HG02885 (cell line): Measurements from ENCODE around the gene HOXC11.

Source experiments
- ATAC-seq: cut with Tn5 transposase; IDR thresholded peaks from one replicate; pipeline ENCODE4 v1.9.1; 2021; ENCODE audit warnings: mild to moderate bottlenecking; ENCODE audit not compliant: unreplicated experiment, poor library complexity

Gene HOXC11

GRCh38 chr12:54006559-54007220, 33.8 kb downstream of the HOXC11 start:
- ATAC-seq: no peak

DNA sequence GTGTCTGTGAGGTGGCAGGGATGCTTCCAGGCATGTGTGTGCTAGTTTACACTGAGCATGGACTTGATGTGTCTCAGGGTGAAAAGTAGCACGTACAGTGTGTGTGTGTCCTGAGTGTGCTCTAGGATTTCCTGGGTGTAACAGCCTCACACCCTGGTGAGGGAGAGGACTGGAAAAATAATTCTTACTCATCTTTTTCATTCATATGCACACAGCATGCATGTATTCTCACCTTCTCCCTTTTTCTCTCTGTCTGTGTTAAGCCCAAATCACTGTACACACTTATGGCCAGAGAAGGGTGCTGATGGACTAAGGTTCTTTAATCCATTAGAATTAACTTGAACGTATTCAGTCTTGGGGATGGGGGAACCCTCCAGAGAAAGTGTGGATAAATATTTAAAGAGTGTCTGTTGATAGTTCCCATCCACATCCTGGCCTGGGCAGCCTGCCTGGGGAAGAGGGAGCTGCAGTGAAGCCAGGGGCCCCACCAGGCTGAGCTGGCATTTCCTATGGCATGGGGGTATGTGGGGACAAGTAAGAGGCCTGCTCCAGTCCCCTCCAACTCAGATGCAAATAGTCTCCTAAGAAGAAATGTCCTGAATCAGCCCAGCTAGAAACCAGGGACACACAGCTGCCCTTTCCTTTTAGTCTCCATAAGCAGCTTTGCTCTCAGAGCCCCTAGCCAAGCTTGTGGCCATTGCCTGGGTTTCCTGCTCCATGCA, 34.8 kb downstream of the HOXC11 start:
- ATAC-seq: no peak

DNA sequence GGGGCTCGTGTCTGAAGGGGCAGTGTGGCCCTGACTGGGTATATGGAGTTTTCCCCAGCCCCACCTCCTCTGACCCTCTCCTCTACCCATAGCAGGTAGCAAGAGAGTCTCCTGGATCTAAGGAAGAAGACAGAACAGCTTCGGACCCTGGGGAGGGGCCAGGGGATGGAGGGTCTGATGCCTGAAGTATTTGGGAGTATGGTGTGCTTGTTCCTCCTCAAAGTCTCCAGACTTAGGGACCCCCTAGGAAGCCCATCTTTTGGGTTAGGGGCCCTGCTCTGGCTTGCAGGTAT, 35.3 kb downstream of the HOXC11 start:
- no peak for ATAC-seq

- no peak for ATAC-seq
These were observed 36.5 kb downstream of the HOXC11 start for GRCh38 chr12:54009171-54010052.

- ATAC-seq: no peak
These were observed 37.4 kb downstream of the HOXC11 start for GRCh38 chr12:54010053-54010971.

DNA sequence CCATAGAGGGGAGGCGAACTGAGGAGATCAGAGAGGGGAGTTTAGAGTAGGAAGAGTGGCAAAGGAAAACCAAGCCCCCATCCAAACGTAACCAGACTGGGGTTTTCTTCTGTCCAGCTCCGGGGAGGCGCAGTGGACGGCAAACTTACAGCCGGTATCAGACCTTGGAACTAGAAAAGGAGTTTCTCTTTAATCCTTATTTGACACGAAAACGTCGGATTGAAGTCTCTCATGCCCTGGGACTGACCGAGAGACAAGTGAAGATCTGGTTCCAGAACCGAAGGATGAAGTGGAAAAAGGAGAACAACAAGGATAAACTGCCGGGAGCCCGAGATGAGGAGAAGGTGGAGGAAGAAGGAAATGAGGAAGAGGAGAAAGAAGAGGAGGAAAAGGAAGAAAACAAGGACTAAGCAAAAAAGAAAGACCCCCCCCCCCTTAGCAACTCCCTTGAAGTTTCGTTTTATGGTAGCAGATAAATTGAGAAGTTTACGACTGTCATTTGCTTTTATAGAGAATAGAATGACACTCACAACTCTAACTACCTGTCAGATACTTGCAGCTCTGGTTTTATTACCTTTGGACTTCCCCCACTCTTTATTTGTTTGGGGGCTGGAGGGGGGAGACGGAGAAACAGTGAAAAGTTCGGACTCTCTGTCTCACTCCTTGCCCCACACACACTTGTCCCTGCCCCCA, 38.2 kb downstream of the HOXC11 start:
- no peak for ATAC-seq

GRCh38 chr12:54011665-54012532, 39.0 kb downstream of the HOXC11 start:
- no peak for ATAC-seq

DNA sequence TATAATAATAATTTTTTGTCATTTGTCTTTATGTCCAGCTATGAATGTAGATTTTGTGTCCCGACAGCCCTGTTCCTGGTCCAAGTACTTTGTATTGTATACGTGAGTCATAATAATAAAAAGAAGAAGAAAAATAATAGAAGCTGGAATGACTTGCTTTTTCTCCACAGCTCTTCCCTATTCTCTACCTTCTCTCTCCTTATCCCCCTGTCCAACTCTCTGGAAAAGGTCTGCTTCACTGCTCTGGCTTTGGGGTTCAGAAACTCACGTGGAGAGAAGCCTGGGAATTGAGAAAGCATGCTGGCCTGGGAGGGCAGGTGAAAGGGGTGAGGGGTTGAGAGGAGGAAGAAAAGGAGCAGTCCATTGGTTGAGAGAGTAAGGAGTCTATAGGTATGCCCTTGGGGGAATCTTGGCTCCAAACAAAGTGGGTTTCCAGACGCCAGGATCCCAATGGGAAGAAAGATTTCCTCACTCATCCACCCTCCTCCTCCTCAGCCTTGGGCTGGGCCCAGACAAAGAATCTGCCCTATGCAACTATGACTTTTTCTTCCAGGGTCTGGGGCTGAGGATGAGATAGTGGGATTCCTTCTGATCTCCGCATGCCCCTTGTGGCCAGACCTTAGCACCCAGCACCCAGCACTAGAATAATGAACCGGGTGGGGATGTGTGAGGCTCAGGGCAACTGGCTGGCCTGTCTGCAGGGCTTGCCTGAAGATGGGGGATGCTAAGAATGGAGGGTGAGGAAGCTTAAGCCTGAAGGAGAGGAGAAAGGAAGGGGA, 39.9 kb downstream of the HOXC11 start:
- ATAC-seq: no peak

- no peak for ATAC-seq
These were observed 41.6 kb downstream of the HOXC11 start for GRCh38 chr12:54014377-54015017.

- ATAC-seq: no peak
These were observed 42.3 kb downstream of the HOXC11 start for GRCh38 chr12:54015018-54015931.

- ATAC-seq: no peak
These were observed 43.1 kb downstream of the HOXC11 start for GRCh38 chr12:54016051-54016450.

DNA sequence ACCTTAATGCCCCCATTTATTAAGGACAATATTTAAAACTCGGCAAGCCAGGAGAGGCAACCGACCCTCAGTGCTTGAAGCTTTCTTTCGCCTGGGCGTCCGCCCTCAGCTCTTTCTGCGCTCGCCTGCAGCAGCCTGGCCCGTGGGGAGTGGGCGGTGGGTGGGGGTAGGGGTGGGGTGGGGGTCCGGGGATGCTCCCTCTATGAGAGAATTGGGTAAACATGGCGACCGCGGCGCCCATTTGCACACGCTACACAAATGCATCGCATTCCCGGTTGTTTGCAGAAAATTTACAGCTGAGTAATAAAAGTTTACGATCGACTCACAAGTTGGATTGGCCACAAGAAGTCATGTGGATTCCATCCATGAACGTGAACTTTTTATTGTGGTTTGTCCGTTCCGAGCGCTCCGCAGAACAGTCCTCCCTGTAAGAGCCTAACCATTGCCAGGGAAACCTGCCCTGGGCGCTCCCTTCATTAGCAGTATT, 43.6 kb downstream of the HOXC11 start:
- no peak for ATAC-seq

DNA sequence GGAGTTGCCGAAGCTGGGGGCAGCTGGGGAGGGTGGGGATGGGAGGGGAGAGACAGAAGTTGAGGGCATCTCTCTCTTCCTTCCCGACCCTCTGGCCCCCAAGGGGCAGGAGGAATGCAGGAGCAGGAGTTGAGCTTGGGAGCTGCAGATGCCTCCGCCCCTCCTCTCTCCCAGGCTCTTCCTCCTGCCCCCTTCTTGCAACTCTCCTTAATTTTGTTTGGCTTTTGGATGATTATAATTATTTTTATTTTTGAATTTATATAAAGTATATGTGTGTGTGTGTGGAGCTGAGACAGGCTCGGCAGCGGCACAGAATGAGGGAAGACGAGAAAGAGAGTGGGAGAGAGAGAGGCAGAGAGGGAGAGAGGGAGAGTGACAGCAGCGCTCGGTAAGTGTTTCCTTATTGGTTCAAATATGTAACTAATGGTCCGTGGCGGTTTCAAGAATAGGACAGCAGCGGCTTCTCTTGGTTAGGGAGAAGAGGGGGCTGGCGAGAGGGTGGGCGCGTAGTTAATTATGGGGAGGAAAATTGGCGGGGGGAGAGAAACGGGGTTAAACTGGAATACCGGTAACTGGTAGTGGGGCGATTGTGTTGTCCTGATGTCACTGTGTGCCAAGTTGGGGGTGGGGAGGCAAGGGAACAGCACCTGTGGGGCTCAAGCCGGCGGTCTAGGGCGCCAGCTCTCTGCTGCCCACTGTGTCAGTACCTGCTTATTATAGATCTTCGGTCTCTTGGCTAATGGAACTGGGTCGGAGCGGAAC, 44.3 kb downstream of the HOXC11 start:
- ATAC-seq: peak; percentile 24

DNA sequence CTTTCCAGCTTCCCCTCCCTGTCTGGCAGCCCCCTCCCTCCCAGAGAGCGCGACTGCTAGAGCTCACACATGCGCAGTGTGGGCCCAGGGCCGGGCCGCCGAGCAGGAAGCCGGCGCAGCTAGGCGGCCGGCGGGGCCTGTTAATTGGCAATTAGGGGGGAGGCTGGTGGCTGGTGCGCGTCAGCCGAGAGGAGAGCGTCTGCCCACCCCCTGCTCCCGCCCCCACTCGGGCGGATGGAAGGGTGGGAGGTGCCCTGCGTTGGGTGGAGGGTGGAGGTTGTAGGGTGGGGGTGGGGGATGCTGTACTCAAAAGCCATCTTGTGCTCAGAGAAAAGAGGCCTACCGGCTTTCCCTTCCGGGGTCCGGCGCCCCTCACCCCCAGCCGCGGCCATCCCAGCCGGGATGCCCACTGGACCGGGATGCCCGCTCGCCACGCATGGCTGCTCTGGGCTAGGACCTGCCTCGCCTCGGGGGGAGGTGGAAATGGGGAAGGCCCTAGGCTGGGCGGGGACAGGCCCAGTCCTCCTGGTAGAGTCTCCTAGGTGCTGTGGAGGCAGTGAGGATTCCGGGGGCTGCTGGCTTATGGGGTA, 45.0 kb downstream of the HOXC11 start:
- ATAC-seq: peak; percentile 80

GRCh38 chr12:54018468-54018984, 45.6 kb downstream of the HOXC11 start:
- ATAC-seq: no peak
